ENCODE results near the gene CCDC116.
"Not testable (repeated sequence)": the region's sequence is repeated elsewhere in the genome, so short reads cannot be mapped to it uniquely, and the experiment has no call there.

The CCDC116 gene

GRCh38 chr22:21628386-21629254 is 3.9 kb upstream of the CCDC116 start:
- peak overlapping the region; percentile 88 for H3K4me3 ChIP-seq (ENCODE audit: low read length)
- DNase-seq (ENCODE audit: low read depth, low spot score): no peak

- DNase-seq (ENCODE audit: low read depth, low spot score): peak; percentile 95
Measured at GRCh38 chr22:21629255-21630149, 3.1 kb upstream of the CCDC116 start, which contains the start of gene YDJC. Gene YDJC (minus strand): TSS chr22:21630022. CDS start chr22:21630014, 8 bp downstream.

GRCh38 chr22:21631025-21631424 is 1.5 kb upstream of the CCDC116 start:
- H3K4me3 ChIP-seq (ENCODE audit: low read length): no peak overlapping the region
- DNase-seq (ENCODE audit: low read depth, low spot score): no peak

More at GRCh38 chr22:21629255-21630149, 3.1 kb upstream of the CCDC116 start, which contains the start of gene YDJC:
- H3K4me3 ChIP-seq (ENCODE audit: low read length): peak within 1 kb of the TSS; percentile 88

GRCh38 chr22:21632931-21633330 is 371 bp downstream of the CCDC116 start:
- no peak for DNase-seq (ENCODE audit: low read depth, low spot score)
- peak overlapping the region; percentile 45 for H3K4me3 ChIP-seq (ENCODE audit: low read length)

GRCh38 chr22:21633481-21633880 is 921 bp downstream of the CCDC116 start:
- H3K4me3 ChIP-seq (ENCODE audit: low read length): no peak overlapping the region
- DNase-seq (ENCODE audit: low read depth, low spot score): no peak

GRCh38 chr22:21634081-21634480 is 1.5 kb downstream of the CCDC116 start:
- H3K4me3 ChIP-seq (ENCODE audit: low read length): no peak overlapping the region
- DNase-seq (ENCODE audit: low read depth, low spot score): no peak

- DNase-seq (ENCODE audit: low read depth, low spot score): no peak
- H3K4me3 ChIP-seq (ENCODE audit: low read length): no peak overlapping the region
Measured at GRCh38 chr22:21634844-21635243, 2.3 kb downstream of the CCDC116 start.

GRCh38 chr22:21635771-21636510 is 3.4 kb downstream of the CCDC116 start:
- no peak overlapping the region for H3K4me3 ChIP-seq (ENCODE audit: low read length)
- no peak for DNase-seq (ENCODE audit: low read depth, low spot score)

GRCh38 chr22:21636629-21637218 is 4.2 kb downstream of the CCDC116 start:
- no peak overlapping the region for H3K4me3 ChIP-seq (ENCODE audit: low read length)
- DNase-seq (ENCODE audit: low read depth, low spot score): no peak

- not testable (repeated sequence) for H3K4me3 ChIP-seq (ENCODE audit: low read length); DNase-seq (ENCODE audit: low read depth, low spot score)
Measured at GRCh38 chr22:21637450-21637849, 4.9 kb downstream of the CCDC116 start.

GRCh38 chr22:21639359-21639758 is 6.8 kb downstream of the CCDC116 start:
- DNase-seq (ENCODE audit: low read depth, low spot score): no peak
- no peak overlapping the region for H3K4me3 ChIP-seq (ENCODE audit: low read length)

- DNase-seq (ENCODE audit: low read depth, low spot score): no peak
- H3K4me3 ChIP-seq (ENCODE audit: low read length): no peak overlapping the region
Measured at GRCh38 chr22:21640810-21641209, 8.2 kb downstream of the CCDC116 start.

GRCh38 chr22:21641417-21641788 is 8.8 kb downstream of the CCDC116 start:
- no peak for DNase-seq (ENCODE audit: low read depth, low spot score)

GRCh38 chr22:21641789-21642583 is 9.4 kb downstream of the CCDC116 start, which contains the start of gene SDF2L1:
Gene SDF2L1 (plus strand): TSS chr22:21642302. CDS start chr22:21642337, 35 bp downstream.
- H3K4me3 ChIP-seq (ENCODE audit: low read length): peak within 1 kb of the TSS; percentile 76
- peak; percentile 97 for DNase-seq (ENCODE audit: low read depth, low spot score)

More at GRCh38 chr22:21641417-21641788, 8.8 kb downstream of the CCDC116 start:
- H3K4me3 ChIP-seq (ENCODE audit: low read length): peak overlapping the region; percentile 67

- peak; percentile 45 for DNase-seq (ENCODE audit: low read depth, low spot score)
- peak overlapping the region; percentile 76 for H3K4me3 ChIP-seq (ENCODE audit: low read length)
Measured at GRCh38 chr22:21642584-21643448, 10.3 kb downstream of the CCDC116 start.

GRCh38 chr22:21643533-21644357 is 11.2 kb downstream of the CCDC116 start:
- peak overlapping the region; percentile 76 for H3K4me3 ChIP-seq (ENCODE audit: low read length)
- no peak for DNase-seq (ENCODE audit: low read depth, low spot score)

All from Jurkat, Clone E6-1 (cell line).